Esophagus (tissue), 2 donors: ENCODE measurements around the gene SEMA6C. TPM values are rescaled to one million over a fixed set of nuclear protein-coding genes. Genes with fewer than 3 reads are reported as not detected.

ENCODE experiments used
- H3K27ac ChIP-seq, 2 donors: one replicate each; pipeline ENCODE4 v1.5.1; 2013; ENCODE audit warnings: low read depth in 2 of 2, mild to moderate bottlenecking in 2 of 2, inconsistent platforms in 1 of 2, low read length in 1 of 2, moderate library complexity in 1 of 2
- H3K27me3 ChIP-seq, 2 donors: one replicate each; pipeline ENCODE4 v1.6.1; 2013; ENCODE audit warnings: low read length in 2 of 2, control low read depth in 1 of 2, mild to moderate bottlenecking in 1 of 2; ENCODE audit not compliant: insufficient read depth in 2 of 2, control insufficient read depth in 1 of 2
- H3K36me3 ChIP-seq, 2 donors: one replicate each; pipeline ENCODE4 v1.6.1; 2013; ENCODE audit warnings: low read length in 1 of 2; ENCODE audit not compliant: control insufficient read depth in 2 of 2, insufficient read depth in 2 of 2
- H3K4me1 ChIP-seq, 2 donors: one replicate each; pipeline ENCODE4 v1.6.1; 2013; ENCODE audit warnings: low read length in 1 of 2; ENCODE audit not compliant: control insufficient read depth in 2 of 2, insufficient read depth in 2 of 2
- H3K4me3 ChIP-seq, 2 donors: one replicate each; pipeline ENCODE4 v1.5.1; 2013; ENCODE audit warnings: low read length in 2 of 2, mild to moderate bottlenecking in 2 of 2, low read depth in 1 of 2, moderate library complexity in 1 of 2
- H3K9me3 ChIP-seq, 2 donors: one replicate each; pipeline ENCODE4 v1.6.1; 2013; ENCODE audit warnings: mild to moderate bottlenecking in 2 of 2, low read depth in 1 of 2, low read length in 1 of 2, moderate library complexity in 1 of 2; ENCODE audit not compliant: control insufficient read depth in 2 of 2, insufficient read depth in 1 of 2
- WGBS, 2 donors: extraction: QIAGEN DNeasy Blood & Tissue Kit; methylation state at CpG; one replicate each; pipeline ENCODE4 v1.1.7; 2013; 5-methylcytosine and 5-hydroxymethylcytosine counted together
- polyA plus RNA-seq, 2 donors: library from polyadenylated mRNA; stranded (reverse); fragments of 200-250 nt; gene quantifications; one replicate each; pipeline ENCODE4 v1.2.3, GENCODE V29; 2013
- donor health status: healthy with polysubstance abuse.
- donor health status: Bipolar disorder and iron deficiency.

Gene SEMA6C
- polyA plus RNA-seq, 2 donors = 3.3 to 7.2 TPM

GRCh38 chr1:151133018-151133806 is 13.2 kb downstream of the SEMA6C start:
- WGBS, 2 donors = 71 to 77% methylated on average over 56 to 65 of the region's 65 CpGs
- Histone ChIP-seq H3K27ac (no peak overlapping the region), H3K4me1 (no peaks in the 10 kb centered on the region), H3K27me3 (no peaks in the 10 kb centered on the region), H3K9me3 (no peaks in the 10 kb centered on the region), H3K4me3 (peak overlapping the region in 1 of 2 donors; percentile 44), H3K36me3 (no peaks in the 10 kb centered on the region)

DNA sequence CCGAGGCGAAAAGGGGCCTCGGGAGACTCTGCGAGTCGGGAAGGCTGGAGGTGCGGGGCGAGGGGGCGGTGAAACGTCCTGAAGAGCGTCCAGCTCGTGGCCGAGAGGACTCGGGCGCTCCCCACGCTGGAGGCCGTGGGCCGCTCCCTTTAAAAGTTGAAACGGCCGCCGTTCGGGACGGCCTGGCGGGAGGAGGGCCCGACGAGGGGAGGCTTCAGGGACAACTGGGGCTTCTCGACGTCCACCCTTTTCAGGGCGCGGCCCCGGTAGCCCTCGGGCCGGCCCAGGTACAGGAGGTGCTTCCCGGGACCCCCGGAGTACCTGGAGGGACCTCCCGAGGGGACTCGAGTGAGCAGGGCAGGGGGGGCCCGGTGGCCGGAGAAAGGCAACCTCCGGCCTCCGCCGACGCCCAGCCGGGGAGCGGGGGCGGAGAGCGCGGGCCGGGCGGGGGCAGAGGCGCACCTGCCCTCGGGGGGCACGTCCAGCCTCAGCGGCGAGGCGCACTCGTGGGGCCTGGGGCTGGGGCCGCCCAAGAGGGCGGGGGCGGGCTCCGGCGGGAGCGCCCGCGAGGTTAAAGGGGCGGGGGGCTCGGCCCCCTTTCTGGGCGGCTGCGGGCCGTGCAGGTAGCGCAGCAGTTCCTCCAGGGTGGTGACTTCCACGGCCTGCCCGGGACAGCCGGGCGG is 14.0 kb downstream of the SEMA6C start:
- H3K36me3 ChIP-seq = no peaks in the 10 kb centered on the region
- no peaks in the 10 kb centered on the region for H3K9me3 ChIP-seq
- no peak overlapping the region for H3K27ac ChIP-seq
- H3K4me1 ChIP-seq = no peaks in the 10 kb centered on the region
- 53 to 57% methylated on average over 50 to 74 of the region's 74 CpGs for WGBS, 2 donors
- peak overlapping the region in 1 of 2 donors; percentile 44 for H3K4me3 ChIP-seq
- no peaks in the 10 kb centered on the region for H3K27me3 ChIP-seq

DNA sequence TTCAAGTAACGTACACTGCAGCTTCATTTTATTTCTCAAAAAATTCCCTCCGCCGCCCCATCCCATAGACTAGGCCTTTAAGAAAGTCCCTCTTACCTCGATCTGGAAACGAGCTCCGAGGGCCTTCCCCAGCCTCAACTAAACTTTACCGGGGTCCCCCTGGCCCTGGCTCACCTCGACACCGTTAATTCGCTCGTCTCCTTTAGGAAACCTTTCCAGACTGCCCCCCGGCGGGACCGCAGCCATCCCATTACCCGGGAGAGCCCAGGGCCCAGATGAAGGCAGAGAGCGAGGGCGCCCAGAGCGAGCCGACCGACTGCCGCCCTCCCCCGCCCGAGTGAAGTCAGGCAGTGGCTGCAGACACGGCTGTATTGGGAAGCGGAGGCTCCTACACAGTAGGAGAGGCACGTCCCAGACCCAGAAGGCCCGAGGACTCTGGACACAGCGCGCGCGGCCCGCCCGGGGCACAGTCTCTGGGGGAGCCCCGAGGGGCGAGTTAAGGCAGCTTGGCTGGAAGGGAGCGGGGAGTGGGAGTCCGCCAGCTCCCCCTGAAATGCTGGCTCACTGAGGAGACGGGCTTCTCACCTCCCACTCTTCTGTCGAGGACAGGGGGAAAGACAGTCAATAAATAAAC is 14.6 kb downstream of the SEMA6C start:
- Histone ChIP-seq H3K9me3 (no peaks in the 10 kb centered on the region), H3K27ac (peak overlapping the region in 1 of 2 donors; percentile 2), H3K36me3 (no peaks in the 10 kb centered on the region), H3K4me3 (peak overlapping the region; percentile 41 to 44), H3K4me1 (no peaks in the 10 kb centered on the region), H3K27me3 (no peaks in the 10 kb centered on the region)
- 24 to 35% methylated on average over 39 of the region's 39 CpGs for WGBS, 2 donors

DNA sequence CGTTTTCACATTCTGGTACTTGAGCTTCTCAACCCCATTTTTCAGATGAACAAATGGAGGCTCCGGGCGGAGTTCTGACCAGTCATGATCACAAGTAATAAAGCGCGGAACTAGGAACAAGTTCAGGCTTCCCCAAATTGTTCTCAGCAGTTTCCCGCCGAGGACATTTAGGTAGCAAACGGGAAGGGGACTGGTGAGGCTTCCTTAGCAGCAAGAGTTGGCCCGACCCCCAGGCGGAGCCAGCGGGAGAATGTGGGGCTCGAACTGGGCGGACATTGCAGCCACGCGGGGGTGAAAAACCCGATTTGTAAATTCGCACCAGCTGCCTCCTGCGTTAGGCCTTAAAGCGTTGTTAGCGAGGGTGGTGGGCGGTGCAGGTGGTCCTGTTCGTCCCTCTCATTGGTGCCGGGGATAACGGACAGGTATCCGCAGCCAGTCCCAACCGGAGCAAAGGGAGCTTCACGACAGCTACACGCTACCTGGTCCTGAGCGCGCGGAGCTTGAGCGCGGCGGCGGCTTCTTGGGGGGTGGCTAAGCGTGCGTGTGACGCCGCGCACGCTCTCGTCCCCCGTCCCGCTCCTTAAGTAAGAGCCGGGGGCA is 15.3 kb downstream of the SEMA6C start:
- no peaks in the 10 kb centered on the region for H3K27me3 ChIP-seq
- no peaks in the 10 kb centered on the region for H3K4me1 ChIP-seq
- peak overlapping the region; percentile 41 to 44 for H3K4me3 ChIP-seq
- 6 to 9% methylated on average over 45 of the region's 45 CpGs for WGBS, 2 donors
- no peaks in the 10 kb centered on the region for H3K9me3 ChIP-seq
- no peaks in the 10 kb centered on the region for H3K36me3 ChIP-seq
- peak overlapping the region; percentile 2 to 81 for H3K27ac ChIP-seq

- Histone ChIP-seq H3K4me3 (no peak overlapping the region), H3K9me3 (no peaks in the 10 kb centered on the region), H3K4me1 (no peaks in the 10 kb centered on the region), H3K27me3 (no peaks in the 10 kb centered on the region), H3K36me3 (no peaks in the 10 kb centered on the region), H3K27ac (no peak overlapping the region)
- 83 to 86% methylated on average over 6 of the region's 6 CpGs for WGBS, 2 donors
These were observed 17.6 kb downstream of the SEMA6C start for GRCh38 chr1:151128800-151129199.

DNA sequence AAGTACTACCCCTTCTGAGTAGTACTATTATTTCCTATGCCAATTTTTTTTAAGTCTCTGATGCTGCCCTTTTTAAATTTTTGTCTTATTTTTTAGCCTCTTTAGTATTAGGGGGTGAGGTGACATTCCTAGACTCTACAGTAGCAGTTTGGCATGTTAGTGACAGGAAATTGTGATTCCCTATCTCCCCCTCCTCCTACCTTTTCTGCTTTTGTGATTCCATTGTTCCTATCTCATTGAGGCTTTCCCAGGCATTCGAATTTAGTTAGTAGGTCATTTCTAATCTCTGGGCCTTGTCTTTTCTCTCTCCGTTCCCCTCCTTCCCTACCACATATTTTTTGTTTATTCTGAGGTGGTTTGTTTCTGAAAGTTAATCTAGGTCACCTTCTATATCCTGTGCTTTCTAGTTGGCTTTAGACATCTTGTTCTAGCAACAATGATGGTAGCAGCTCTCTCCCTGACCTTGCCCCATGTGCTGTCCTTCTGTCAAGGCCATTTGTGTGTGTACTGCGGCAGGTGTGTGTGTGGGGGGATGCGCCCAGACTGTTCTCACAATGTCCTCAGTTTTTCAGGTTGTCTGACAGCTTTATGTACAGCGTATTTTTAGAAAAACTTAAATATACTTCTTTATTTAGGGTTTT is 21.5 kb downstream of the SEMA6C start:
- Histone ChIP-seq H3K9me3 (no peaks in the 10 kb centered on the region), H3K4me3 (no peak overlapping the region), H3K36me3 (no peaks in the 10 kb centered on the region), H3K27me3 (no peaks in the 10 kb centered on the region), H3K4me1 (no peaks in the 10 kb centered on the region), H3K27ac (no peak overlapping the region)
- WGBS, 2 donors = 78 to 81% methylated on average over 5 of the region's 5 CpGs

- H3K27ac ChIP-seq = no peak overlapping the region
- no peak overlapping the region for H3K4me3 ChIP-seq
- H3K4me1 ChIP-seq = no peaks in the 10 kb centered on the region
- no peaks in the 10 kb centered on the region for H3K9me3 ChIP-seq
- no peaks in the 10 kb centered on the region for H3K27me3 ChIP-seq
- H3K36me3 ChIP-seq = peaks cover 3 to 4% of the 10 kb centered on the region in 2 donors
- 95 to 96% methylated on average over 5 of the region's 5 CpGs for WGBS, 2 donors
These were observed 32.6 kb downstream of the SEMA6C start for GRCh38 chr1:151113877-151114276.

DNA sequence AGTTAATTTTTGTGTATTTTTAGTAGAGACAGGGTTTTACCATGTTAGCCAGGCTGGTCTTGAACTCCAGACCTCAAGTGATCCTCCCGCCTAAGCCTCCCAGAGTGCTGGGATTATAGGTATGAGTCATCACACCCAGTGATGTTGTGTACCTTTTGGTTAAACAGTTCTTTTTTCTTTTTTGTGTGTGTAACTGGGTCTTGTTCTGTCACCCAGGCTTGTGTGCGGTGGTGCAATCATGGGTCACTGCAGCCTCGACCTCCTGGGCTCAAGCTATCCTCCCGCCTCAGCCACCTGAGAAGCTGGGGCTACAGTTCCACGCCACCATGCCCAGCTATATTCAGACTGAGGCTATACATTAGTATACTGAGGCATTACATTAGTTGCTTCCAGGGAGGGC is 38.1 kb downstream of the SEMA6C start:
- Histone ChIP-seq H3K27me3 (no peaks in the 10 kb centered on the region), H3K4me3 (no peak overlapping the region), H3K27ac (no peak overlapping the region), H3K36me3 (peaks cover 3 to 5% of the 10 kb centered on the region in 2 donors), H3K9me3 (no peaks in the 10 kb centered on the region), H3K4me1 (no peaks in the 10 kb centered on the region)
- 89 to 95% methylated on average over 5 of the region's 5 CpGs for WGBS, 2 donors

DNA sequence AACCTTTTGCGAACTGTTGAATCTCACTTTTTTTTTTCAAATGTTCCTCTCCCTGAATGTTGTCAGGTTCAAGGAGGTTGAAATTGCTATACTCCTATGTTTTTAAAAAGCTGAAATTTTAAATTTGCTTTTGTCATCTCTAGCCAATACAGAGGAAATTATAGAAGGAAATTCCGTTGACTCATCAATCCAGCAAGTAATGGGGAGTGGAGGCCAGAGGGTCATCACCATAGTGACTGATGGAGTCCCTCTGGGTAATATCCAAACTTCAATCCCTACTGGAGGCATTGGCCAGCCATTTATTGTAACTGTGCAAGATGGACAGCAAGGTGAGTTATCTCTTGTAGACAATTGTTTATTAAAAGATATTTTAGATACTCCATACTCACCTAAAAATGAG is 39.5 kb downstream of the SEMA6C start:
- Histone ChIP-seq H3K4me1 (no peaks in the 10 kb centered on the region), H3K27ac (no peak overlapping the region), H3K4me3 (no peak overlapping the region), H3K27me3 (no peaks in the 10 kb centered on the region), H3K36me3 (peaks cover 3 to 5% of the 10 kb centered on the region in 2 donors), H3K9me3 (no peaks in the 10 kb centered on the region)
- WGBS, 2 donors = 52 to 59% methylated on average over 2 of the region's 2 CpGs
